Suprapubic skin (tissue), 3 donors: ENCODE measurements around the gene ABHD17B.

Experiments
- EP300 ChIP-seq: sonication (generic); formaldehyde crosslinking; IDR thresholded peaks from one replicate; pipeline ENCODE4 v1.6.1; 2017; ENCODE audit warnings: antibody characterized with exemption
- POLR2A ChIP-seq, 2 donors: fragments of 450-650 bp; IDR thresholded peaks; one replicate each; pipeline ENCODE4 v1.6.1; 2017; ENCODE audit warnings: antibody characterized with exemption in 2 of 2, mild to moderate bottlenecking in 2 of 2, moderate library complexity in 2 of 2
- TF ChIP-seq, protein P1 (sequence below), 2 donors: fragments of 200-600 bp in 1 of 2; fragments of 450-650 bp in 1 of 2; sonication (generic) in 1 of 2; IDR thresholded peaks; one replicate each; pipeline ENCODE4 v1.5.1; 2016 to 2019; ENCODE audit warnings: antibody characterized with exemption in 2 of 2, mild to moderate bottlenecking in 1 of 2, moderate library complexity in 1 of 2

DNA sequence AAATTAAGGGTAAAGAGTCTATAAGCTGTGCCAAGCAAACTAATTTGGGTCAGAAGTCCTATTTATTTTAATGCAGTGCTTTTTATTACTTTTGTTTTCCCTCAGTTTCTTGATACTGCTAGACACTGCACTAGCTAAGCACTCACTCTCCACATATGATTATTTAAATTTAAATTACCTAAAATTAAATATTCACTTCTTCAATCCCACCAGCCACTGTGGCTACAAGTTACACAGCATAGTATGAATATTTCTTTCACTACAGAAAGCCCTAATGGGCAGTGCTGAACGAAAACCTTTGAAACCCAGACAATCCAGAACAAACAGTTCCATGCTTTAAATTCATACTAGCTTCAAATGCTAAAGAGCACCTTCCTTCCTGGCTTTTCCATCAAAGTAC lies 23.6 kb downstream of the ABHD17B start:
- TF ChIP-seq EP300, result no peak
- TF ChIP-seq, protein P1, sequence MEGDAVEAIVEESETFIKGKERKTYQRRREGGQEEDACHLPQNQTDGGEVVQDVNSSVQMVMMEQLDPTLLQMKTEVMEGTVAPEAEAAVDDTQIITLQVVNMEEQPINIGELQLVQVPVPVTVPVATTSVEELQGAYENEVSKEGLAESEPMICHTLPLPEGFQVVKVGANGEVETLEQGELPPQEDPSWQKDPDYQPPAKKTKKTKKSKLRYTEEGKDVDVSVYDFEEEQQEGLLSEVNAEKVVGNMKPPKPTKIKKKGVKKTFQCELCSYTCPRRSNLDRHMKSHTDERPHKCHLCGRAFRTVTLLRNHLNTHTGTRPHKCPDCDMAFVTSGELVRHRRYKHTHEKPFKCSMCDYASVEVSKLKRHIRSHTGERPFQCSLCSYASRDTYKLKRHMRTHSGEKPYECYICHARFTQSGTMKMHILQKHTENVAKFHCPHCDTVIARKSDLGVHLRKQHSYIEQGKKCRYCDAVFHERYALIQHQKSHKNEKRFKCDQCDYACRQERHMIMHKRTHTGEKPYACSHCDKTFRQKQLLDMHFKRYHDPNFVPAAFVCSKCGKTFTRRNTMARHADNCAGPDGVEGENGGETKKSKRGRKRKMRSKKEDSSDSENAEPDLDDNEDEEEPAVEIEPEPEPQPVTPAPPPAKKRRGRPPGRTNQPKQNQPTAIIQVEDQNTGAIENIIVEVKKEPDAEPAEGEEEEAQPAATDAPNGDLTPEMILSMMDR (IDR thresholded peaks at IDR 0.05), result no peak
- TF ChIP-seq POLR2A (IDR thresholded peaks at IDR 0.05), result no peak
